CD4-positive, alpha-beta T cell treated with Interferon alpha-2 for 1 hour (primary cell): ENCODE measurements around the gene GLDN.
A peak's percentile ranks its signal among the peaks of the same experiment; 100 is the strongest.

Experiments
- DNase-seq, 2 donors: peaks; one replicate each; pipeline ENCODE4 v3.0.0-alpha.2; 2020 to 2022

GLDN gene

DNA sequence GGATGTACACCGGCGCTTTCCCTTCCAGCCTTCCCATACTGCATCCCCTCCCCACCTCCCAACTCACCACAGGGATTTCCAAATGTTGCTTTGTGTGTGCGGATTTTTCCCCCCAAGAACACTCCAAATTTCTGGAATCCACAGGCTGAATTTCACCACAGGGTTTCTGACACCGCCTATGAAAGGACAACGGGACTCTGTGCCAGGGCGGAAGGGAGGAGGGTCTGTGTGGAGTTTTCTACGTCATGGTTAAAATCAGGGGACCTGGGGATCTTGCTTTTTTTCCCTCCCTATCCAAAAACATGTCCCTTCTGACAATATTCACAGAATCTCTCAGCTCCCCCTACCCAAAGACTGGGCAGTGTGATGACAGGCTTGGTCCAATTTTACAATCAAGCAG lies 17.7 kb upstream of the GLDN start:
- no peak for DNase-seq

DNA sequence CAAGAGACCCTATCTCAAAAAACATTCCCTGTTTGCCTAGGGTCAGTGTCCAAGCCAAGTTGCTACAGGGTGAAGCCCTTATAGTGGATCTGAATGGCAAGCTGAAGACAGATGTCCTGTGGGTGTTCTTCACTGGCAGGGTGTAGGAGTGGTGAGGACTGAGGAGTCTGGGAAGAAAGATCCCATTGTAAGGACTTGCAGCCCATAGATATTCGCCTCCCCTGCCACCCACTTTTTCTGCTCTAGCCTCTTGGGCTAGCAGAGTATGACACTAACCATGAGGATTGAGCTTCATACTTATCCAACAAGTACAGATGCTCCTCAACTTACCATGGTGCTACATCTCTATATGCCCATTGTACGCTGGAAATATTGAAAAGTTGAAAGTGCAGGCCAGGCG lies 16.3 kb upstream of the GLDN start:
- DNase-seq = no peak

DNA sequence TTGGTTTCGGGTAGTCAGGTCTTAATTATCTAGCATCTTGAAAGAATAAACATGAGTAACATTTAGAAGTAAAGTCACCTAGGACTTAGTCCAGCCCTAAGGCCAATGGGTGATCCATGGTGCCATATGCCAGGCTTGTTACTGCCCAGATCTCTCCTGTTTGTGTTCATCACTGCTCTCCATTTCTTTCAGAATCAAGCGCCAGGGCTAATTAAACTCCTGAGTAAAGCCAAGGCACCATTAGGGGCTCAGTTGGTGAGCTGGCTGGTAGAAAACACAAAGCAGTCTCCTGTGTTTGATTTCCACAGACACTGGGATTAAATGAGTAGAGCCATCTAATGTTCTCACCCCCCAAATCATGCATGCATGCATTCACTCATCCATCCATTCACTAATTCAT lies 14.4 kb upstream of the GLDN start:
- DNase-seq = no peak

DNA sequence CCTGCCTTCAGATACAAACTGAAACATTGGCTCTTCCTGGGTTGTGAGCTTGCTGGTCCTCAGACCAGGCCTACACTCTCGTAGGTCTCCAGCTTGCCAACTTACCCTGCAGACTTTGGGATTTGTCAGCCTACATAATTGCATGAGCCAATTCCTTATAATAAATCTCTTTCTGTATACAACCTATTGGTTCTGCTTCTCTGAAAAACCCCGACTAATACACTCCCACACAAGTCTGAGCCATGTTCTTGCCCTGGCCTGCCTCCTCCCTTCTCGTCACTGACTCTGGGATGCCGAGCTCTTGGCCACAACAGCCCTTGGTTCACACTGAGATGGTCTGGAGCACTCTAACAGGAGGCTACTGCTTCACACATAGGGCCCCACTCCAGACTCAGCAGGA lies 12.5 kb upstream of the GLDN start:
- DNase-seq = no peak

DNA sequence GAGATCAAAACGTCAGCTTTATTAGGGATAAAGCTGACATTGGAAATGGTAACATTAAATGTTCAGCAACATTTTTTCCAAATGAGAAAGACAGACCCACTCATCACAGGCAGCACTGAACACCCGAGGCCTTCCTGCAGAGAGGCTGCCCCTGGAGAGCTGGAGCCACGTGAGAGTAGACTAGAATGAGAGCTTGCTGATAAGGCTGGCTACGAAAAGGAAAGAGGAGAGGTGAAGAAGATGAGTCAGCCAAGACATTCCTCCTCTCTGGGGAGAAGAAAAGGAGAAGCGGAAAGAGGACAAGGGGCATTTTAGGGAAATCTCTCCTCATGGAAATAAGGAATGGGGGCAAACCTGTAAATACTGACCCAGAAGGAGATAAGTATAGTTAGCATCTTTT lies 10.3 kb upstream of the GLDN start:
- no peak for DNase-seq

DNA sequence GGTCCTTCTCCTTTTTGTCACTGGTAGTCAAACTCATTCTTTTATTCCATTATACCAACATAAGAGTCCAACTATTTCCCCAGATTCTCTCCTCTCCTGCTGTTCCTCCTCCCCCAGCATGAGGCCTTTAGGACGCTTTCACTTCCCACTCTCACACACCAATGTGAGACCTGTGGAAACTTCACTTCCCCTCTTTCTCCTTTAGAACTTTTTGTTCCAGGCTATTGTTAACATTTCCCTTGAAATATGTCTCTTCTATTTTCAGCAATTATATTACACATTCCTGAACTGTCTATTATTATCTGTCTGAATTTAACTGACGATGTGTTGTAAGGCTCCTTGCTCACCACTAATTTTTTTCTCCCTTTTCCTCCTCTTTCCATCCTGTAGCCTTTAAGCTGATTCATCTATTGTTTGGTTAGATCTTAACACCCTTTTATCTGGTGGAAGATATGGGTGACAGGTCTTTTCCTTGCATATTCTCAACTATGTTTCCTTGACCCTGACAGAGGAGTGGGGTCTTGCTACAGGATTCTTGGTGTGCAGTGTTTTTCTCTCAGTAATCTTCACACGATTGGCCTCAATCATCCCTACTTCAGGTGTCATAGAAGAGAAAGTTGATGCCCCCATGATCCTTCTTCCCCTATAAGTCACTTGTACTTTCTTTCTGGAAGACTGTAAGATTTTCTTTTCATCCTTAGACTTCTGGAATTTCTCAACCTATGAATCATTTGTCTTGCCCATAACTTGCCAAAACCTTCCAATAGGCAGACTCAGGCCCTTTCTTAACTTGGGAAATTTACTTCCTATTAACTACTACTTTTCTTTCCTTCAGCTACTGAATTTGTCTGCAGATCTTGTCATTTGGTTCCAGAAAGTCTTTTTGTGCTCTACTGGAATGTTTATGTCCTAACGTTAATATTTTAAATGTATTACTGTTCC lies 9.0 kb upstream of the GLDN start:
- DNase-seq = no peak

DNA sequence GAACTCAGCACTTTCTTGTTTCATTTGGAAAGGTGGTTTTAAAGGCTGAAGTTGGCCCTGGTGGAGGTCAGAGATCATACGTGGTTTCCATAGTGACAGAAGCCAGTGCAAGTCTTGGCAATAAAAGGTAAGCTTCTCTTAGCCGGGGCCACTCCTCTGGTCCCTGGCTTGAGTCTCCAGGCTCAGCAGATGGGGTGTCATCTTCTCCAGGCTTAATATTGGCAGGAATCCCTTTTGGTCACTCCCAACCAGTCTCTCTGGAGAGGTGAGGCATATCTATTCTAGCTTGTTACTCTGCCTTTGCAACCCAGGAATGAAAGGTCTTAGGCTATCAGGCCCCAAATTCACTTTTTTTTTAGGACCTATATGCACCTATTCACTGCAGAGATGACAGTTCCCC lies 7.9 kb upstream of the GLDN start:
- DNase-seq = no peak

DNA sequence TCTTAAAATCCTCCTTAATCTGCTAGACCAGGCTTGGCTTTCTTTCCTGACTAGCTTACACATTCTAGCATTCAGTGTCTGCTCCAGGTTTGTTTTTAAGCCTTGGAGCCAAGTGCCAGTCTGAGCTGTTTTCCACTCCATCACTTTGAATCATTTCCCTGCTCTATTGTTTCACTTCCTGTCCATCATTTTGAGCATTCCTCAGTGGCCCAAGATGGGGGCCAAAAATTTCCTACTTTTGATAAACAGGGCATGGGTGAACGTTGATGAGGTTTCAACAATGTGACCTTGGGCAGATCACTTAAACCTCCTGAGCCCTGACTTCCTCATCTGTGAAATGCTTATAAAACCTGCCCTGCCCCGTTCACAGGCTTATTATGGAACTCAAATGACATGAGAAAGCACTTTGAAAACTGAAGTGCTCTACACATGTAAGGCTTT lies 7.4 kb upstream of the GLDN start:
- no peak for DNase-seq

DNA sequence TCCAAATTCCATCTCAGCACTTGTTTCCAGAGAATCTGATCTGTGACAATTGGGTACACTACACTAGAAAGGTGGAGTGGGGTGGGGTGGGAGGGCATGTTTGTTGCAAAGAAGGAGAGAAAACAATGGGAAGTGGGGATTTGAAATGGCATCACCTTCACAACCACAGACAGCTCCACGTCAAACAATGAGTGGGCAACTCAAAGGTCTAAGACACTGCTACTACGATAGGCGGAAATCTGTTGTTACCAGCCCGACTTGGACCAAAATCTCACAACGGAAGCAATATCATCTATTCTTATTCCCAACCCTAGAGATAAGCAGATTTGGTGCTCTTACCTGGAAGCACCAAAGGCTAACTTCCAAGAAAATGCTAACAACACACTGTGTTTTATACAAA lies 6.4 kb upstream of the GLDN start:
- no peak for DNase-seq

DNA sequence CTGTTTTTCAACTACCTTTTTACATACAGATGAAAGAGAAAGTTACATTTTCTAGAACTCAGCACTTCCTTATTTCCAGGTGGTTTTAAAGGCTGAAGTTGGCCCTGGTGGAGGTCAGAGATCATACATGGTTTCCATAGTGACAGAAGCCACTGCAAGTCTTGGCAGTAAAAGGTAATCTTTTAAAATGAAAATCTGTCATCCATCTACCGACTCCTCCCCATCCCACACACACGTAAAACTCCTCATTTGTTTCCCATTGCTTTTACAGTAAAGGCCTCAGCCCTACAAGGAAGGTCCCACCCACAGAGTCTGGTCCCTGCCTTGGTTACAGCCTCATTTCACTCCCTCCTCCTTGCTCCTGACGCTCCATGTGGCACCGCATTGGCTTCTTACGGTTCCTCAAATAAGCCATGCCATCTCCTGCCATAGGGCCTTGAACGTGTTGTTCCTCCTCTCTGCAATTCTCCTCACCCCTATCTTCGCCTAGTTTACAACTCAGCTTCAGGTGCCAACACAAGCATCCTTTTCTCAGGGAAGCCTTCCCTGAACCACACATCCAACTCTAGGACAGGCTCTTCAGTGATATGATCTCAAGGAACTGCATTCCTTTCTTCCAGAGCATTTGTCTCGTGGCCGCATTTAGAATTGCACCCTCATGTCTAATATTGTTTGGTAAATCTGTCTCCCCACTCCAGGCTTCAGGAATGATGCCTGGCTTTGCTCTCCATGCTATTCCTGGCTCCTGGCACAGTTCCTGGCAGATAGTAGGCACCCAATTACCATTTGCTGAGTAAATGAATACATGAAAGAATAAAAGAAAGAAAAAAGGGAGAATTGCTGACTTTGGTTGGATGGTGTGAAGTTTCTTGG lies 5.7 kb upstream of the GLDN start:
- DNase-seq = peak in 1 of 2 donors; percentile 2

DNA sequence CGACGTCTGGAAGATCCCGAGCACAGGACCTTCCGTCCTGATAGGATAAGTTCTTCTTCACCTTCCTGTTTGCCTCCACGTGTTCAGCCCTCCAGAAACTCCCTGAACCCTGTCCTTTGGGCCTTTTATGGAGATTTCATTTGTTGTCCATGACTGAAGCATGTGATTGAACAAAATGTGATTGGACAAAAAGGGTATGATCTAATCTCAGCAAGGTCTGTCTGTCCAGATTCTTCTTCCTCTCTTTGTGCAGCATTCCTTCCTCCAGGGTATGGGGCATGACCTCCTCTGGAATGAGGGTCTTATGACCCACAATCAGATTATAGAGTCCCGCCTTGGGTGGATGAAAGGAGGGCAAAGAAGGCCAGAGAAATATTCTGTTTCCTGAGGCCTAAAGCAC lies 3.0 kb upstream of the GLDN start, which contains the start of gene CYP19A1:
Gene CYP19A1, minus strand, starts transcription at position 101 of the 400 bp plus-strand sequence. CDS start 95,684 bp downstream, outside the sequence.
- no peak for DNase-seq

DNA sequence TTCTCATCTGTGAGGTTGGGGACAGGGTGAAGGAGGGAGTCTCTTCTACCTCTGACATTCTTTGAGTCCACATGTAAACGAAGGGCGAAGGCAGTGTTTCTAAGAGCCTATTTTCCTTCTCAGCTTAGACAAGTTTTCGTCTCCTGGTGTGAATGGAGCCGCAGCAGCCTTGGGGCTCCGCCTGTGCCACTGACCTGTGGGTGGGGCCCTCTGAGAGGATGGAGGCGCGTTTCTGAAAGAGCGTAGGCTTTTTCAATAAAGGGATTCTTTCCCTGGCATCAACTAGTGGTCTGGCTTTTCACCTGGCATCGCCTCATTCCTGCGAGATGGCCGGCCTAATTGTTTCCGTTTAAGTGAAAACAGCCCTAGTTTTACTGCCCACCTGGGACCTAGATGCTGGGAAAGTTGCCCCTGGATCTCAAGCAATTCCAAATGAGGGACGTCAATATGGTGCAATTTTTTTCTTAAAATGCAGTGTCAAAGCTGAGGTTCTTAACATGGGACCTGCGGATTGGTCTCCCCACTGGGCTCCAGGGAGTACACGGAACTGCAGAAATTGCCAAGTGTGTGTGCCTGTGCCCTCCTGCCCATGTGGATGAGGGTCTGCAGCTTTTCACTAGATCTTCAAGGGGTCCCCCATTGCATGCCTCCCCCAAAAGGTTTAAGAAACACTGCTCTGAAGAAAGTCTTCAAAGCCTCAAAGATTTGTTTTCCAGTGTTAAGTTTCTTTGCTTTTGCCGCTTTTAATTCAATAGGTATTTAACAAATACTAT lies 958 bp downstream of the GLDN start:
- DNase-seq = no peak

DNA sequence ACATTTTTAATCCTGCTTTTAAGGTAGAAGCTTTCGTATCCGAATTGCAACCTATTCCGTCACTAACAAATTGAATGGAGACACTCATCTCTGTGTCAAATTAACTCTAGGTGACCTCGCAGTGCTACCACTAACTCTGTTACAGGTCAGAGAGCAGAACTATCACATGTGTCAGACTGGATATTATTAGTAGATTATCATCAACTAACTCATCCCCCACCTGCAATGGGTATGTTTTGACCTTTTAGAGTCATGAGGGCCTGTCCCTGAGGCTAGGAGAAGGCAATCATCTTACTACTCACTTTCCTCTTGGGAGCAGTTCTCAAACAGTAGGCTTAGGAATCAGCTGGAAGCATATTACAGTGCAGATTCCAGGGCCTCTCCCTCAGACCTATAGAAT lies 2.0 kb downstream of the GLDN start:
- DNase-seq = no peak

DNA sequence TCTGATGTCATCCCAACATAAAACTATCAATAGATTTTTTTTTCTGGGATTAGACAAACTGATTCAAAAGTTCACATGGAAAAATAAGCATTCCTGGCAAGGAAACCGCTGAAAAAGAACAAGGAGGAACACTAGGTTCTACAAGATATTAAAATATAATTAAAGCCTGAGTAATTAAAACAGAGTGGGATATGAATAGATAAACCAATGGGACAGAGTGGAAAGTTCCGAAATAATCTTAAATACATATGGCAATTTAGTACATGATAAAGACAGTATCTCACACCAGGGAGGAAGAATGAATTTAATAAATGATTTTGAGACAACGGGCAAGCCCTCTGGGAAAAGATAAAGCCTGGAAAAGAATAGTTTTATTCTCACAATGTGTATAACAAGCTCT lies 4.7 kb downstream of the GLDN start:
- DNase-seq = no peak

DNA sequence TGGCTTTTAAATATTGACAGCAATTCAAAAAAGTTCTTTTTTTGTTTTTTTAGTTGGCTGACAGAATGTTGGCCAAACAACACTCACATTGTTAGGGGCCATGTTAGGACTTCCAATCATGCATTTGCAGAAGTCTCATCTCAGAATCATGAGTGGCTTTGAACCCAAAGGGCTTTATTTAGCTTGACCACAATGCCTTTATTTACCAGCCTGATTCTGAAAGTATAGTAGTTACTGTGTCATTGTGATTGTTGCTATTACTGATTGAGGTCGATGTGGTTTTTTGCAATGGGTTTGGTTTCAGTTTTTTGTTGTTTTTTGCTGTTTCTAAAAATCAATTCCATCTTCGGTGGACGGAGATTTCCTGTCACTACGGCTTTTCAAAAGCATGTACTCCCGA lies 7.2 kb downstream of the GLDN start:
- no peak for DNase-seq

DNA sequence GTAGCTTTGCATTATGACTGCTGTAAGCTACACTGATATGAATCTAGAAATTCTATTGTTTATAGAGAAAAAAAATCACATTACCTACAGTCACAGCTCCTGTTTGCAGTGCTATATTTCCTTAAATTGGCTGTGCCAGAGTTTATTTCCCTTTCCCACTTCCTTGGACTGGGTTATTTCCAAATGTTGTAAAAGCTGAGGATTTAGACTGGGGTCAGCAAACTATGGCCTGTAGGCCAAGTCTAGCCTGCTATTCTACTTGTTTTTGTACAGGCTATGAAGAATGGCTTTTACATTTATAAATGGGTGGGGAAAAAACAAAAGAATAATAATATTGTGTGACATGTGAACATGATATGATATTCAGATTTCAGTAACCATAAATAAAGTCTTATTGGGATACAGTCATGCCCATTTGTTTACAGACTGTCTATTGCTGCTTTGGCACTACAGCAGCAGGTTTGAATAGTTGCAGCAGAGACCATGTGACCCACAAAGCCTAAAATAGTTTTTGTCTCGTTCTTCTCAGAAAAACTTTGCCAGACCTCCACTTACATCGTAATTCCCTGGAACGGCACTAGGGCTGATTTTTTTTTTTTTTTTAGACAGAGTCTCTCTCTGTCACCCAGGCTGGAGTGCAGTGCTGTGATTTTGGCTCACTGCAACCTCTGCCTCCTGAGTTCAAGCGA lies 7.8 kb downstream of the GLDN start:
- DNase-seq = no peak

DNA sequence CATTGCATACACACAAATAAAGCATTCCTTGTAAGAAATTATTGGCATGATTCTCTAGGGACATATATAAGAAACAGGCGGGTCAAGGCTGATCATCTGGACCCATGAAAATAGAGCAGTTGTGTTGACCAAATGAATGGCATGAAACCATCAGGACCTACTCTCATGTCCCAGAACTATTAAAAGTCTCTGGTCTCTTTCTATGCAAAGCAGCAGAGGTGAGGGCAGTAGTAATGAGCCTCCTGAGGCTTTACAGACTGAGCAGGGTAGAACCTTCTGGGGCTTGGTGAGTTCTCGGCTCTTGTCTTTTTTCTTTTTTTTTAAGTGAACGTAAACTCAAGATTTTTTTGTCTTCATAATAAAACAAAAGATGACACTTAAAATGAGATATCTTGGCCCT lies 9.3 kb downstream of the GLDN start:
- no peak for DNase-seq

DNA sequence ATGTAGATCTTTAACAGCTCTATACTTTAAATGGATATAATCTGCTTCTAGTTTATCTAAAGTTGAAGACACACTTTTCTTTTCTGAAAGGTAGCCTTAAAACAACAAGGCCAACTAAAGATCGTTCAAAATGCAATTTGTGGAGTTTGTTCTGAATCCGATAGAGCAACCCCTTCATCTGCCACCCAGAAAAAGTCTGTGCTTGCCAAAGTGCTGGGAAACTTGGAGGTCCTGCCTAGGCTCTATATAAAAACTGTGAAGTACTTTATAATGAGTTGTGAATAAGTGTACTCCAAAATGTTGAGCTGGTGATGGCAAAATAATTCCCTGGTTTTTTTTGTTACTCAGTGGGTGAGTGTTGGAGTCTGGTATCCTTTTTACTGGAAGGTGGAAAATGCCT lies 12.5 kb downstream of the GLDN start:
- no peak for DNase-seq

DNA sequence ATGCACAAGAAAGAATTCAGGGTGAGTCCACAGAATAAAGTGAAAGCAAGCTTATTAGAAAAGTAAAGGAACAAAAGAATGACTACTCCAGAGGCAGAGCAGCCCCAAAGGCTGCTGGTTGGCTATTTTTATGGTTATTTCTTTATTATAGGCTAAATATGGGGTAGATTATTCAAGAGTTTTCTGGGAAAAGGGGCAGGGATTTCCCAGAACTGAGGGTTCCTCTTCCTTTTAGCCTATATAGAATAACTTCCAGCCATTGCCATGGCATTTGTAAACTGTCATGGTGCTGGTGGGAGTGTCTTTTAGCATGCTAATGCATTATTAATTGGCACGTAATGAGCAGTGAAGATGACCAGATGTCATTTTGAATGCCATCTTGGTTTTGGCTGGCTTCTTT lies 13.6 kb downstream of the GLDN start:
- DNase-seq = no peak

DNA sequence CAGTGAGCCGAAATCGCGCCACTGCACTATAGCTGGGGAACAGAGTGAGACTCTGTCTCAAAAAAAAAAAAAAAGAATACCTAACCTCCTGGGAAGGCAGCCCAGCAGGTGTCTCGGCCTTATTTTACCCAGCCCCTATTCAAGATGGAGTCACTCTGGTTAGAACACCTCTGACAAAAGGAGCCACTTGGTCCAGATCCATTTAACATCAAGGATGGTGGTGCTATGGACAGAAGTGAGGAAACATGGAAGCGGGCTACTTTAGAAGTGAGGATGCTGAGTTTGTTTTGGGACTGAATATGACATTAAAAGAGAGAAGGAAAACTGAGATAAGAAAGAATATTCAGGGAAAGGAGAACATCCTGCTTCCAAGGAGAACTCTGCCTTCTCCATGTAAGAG lies 14.7 kb downstream of the GLDN start:
- DNase-seq = no peak

DNA sequence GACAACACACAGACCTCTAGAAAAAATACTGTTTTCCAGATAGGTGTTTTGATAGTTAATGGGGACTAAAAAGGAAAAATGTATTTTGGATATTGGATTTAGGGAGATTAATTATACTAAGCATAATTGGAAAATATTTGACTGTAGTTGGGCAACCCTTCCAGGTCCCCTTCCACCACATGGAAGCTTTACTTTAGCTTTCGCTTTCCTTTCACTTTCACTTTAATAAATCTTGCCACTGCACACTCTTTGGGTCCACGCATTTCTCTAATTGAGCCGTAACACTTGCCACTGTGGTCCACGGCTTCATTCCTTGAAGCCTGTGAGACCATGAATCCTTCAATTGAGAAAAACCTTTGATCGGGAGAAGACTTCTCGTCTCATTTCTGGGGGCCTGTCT lies 15.5 kb downstream of the GLDN start:
- DNase-seq = no peak

DNA sequence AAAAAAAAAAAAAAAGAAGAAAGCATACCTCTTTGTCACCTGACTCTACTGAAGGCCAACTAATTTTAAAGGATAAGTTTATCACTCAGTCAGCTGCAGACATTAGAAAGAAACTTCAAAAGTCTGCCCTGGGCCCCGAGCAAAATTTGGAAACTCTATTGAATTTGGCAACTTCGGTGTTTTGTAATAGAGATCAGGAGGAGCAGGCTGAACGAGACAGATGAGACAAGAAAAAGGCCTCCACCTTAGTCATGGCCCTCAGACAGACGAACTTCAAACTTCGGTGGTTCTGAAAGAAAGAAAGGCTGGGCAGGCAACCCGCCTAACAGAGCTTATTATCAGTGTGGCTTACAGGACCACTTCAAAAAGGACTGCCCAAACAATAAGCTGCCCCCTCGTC lies 18.5 kb downstream of the GLDN start:
- no peak for DNase-seq

DNA sequence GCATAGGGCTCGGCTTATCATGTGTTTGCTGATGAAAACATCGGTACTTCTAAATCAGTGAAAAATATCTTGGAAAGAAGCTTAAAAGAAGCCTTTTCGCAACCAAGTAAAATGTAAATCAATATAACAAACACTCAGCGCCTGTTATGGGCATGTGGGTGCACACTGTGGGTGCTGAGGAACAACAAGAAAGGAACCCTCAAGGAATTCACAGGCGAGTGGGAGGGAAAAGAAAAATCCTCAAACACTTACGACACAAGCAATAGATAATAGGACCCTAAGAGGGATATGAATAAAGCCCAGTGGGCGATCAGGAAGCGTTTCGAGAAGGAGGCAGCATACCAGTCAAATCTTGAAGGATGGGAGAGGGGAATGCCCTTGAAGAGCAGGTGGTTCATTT lies 21.9 kb downstream of the GLDN start:
- DNase-seq = no peak
